Testis (tissue), 2 donors: ENCODE data around the gene MAP7.

Experiments
- POLR2A ChIP-seq: fragments of 450-650 bp; IDR thresholded peaks from one replicate; pipeline ENCODE4 v1.6.1; 2017; ENCODE audit warnings: antibody characterized with exemption, mild to moderate bottlenecking, moderate library complexity
- TF ChIP-seq, protein P1 (sequence below), 3 experiments: fragments of 450-650 bp in 2 of 3; fragments of 200-600 bp in 1 of 3; sonication (generic) in 1 of 3; IDR thresholded peaks; one replicate each; pipeline ENCODE4 v1.5.1; 2016 to 2019; ENCODE audit warnings: antibody characterized with exemption in 3 of 3, mild to moderate bottlenecking in 2 of 3, moderate library complexity in 1 of 3

DNA sequence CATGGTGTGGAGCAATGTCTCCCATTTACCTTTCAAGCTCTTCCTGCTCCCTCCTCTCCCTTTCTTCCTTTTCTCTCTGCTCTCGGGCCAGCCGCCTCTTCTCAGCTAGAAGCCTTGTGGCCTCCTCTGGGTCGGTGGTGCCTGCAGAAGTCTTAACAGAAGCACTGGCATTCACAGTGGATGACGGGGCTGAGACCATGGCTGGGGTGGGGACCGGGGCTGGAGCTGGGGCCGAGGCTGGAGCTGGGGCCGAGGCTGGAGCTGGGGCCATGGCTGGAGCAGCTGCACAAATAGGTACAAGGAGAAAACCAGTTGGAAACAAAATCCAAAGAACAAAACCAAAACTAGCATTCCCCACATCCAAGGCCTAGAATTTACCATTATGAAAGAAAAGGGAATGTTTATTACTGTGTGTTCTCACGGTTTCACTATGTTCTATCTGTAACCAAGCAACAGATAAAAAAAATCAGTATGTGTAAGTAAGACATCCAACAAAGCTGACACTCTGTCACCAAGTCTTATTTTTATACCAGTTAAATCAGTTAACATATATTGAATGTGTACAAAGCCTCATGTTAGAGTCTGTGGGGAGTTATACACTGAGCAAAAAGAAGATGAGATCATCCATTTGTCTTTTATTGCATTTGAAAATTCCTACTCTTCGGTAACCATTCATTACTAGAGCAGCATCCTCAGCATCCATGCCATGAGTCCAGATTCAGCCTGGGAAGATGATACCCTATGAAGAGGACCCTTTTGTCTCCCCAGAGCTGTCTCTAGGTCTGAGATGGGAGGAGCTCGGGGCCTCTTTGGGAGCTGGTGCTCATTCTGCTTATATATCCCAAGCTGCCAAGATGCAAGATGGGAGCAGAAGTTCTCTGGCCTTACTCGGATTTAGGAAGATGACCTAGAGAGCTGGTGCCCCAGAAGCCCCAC lies 187.5 kb downstream of the MAP7 start:
- TF ChIP-seq, protein P1, sequence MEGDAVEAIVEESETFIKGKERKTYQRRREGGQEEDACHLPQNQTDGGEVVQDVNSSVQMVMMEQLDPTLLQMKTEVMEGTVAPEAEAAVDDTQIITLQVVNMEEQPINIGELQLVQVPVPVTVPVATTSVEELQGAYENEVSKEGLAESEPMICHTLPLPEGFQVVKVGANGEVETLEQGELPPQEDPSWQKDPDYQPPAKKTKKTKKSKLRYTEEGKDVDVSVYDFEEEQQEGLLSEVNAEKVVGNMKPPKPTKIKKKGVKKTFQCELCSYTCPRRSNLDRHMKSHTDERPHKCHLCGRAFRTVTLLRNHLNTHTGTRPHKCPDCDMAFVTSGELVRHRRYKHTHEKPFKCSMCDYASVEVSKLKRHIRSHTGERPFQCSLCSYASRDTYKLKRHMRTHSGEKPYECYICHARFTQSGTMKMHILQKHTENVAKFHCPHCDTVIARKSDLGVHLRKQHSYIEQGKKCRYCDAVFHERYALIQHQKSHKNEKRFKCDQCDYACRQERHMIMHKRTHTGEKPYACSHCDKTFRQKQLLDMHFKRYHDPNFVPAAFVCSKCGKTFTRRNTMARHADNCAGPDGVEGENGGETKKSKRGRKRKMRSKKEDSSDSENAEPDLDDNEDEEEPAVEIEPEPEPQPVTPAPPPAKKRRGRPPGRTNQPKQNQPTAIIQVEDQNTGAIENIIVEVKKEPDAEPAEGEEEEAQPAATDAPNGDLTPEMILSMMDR (IDR thresholded peaks at IDR 0.05): no peak
- no peak for TF ChIP-seq POLR2A
